NT2/D1 (cell line): ENCODE measurements around the gene RPL12.

Experiments
- DNase-seq: peaks from one replicate; pipeline ENCODE4 v3.0.0-alpha.2; 2011; ENCODE audit warnings: low read depth, low spot score
- H3K27me3 ChIP-seq: 2 replicates; pipeline ENCODE4 v1.6.0; 2011; ENCODE audit warnings: mild to moderate bottlenecking; ENCODE audit not compliant: insufficient read length, insufficient read depth
- H3K36me3 ChIP-seq: 2 replicates; pipeline ENCODE4 v1.6.1; 2011; ENCODE audit warnings: mild to moderate bottlenecking, low read length, mixed read lengths; ENCODE audit not compliant: insufficient read depth, insufficient read length
- H3K4me1 ChIP-seq: 2 replicates; pipeline ENCODE4 v1.5.1; 2011; ENCODE audit not compliant: insufficient read depth, insufficient read length
- H3K4me3 ChIP-seq: 2 replicates; pipeline ENCODE4 v1.5.1; 2011; ENCODE audit warnings: low read depth; ENCODE audit not compliant: insufficient read length
- H3K9ac ChIP-seq: 2 replicates; pipeline ENCODE4 v1.6.0; 2011; ENCODE audit warnings: low read depth; ENCODE audit not compliant: insufficient read length
- H3K9me3 ChIP-seq: 2 replicates; pipeline ENCODE4 v1.5.1; 2011; ENCODE audit warnings: mild to moderate bottlenecking, low read length; ENCODE audit not compliant: insufficient read depth
- SUZ12 ChIP-seq: IDR thresholded peaks from 2 replicates; pipeline ENCODE4 v1.6.1; 2011; ENCODE audit not compliant: insufficient read length, insufficient read depth; ENCODE audit errors: extremely low read depth
- YY1 ChIP-seq: IDR thresholded peaks from 2 replicates; pipeline ENCODE4 v1.6.1; 2011; ENCODE audit not compliant: insufficient read length, insufficient read depth
- ZNF274 ChIP-seq: IDR thresholded peaks from 2 replicates; pipeline ENCODE4 v1.6.1; 2011; ENCODE audit warnings: mild to moderate bottlenecking, low read depth, low read length

RPL12 gene

GRCh38 chr9:127485995-127486394 lies 34.8 kb upstream of the RPL12 start:
- Histone ChIP-seq H3K4me1 (peaks cover 10% of the 10 kb centered on the region), H3K36me3 (peaks cover 60% of the 10 kb centered on the region), H3K4me3 (no peak overlapping the region), H3K9me3 (no peaks in the 10 kb centered on the region), H3K9ac (no peak overlapping the region), H3K27me3 (no peaks in the 10 kb centered on the region)
- DNase-seq = no peak
- TF ChIP-seq ZNF274 = no peak
- no peak for TF ChIP-seq SUZ12
- TF ChIP-seq YY1 = no peak

GRCh38 chr9:127482662-127483061 lies 31.5 kb upstream of the RPL12 start:
- H3K9ac ChIP-seq = no peak overlapping the region
- H3K4me3 ChIP-seq = no peak overlapping the region
- no peak for DNase-seq
- no peaks in the 10 kb centered on the region for H3K27me3 ChIP-seq
- H3K9me3 ChIP-seq = no peaks in the 10 kb centered on the region
- TF ChIP-seq YY1 (no peak), SUZ12 (no peak), ZNF274 (no peak)
- H3K4me1 ChIP-seq = no peaks in the 10 kb centered on the region
- peaks cover 76% of the 10 kb centered on the region for H3K36me3 ChIP-seq

- TF ChIP-seq YY1 (no peak), SUZ12 (no peak), ZNF274 (no peak)
- Histone ChIP-seq H3K27me3 (no peaks in the 10 kb centered on the region), H3K4me3 (no peak overlapping the region), H3K9ac (no peak overlapping the region), H3K4me1 (no peaks in the 10 kb centered on the region), H3K9me3 (no peaks in the 10 kb centered on the region), H3K36me3 (peaks cover 60% of the 10 kb centered on the region)
- no peak for DNase-seq
Observed at GRCh38 chr9:127479507-127480081, 28.4 kb upstream of the RPL12 start.

GRCh38 chr9:127474592-127474991 lies 23.4 kb upstream of the RPL12 start:
- Histone ChIP-seq H3K9ac (no peak overlapping the region), H3K4me3 (no peak overlapping the region), H3K27me3 (no peaks in the 10 kb centered on the region), H3K4me1 (no peaks in the 10 kb centered on the region), H3K36me3 (peaks cover 35% of the 10 kb centered on the region), H3K9me3 (no peaks in the 10 kb centered on the region)
- TF ChIP-seq YY1 (no peak), SUZ12 (no peak), ZNF274 (no peak)
- DNase-seq = no peak

- H3K36me3 ChIP-seq = peaks cover 28% of the 10 kb centered on the region
- H3K27me3 ChIP-seq = no peaks in the 10 kb centered on the region
- TF ChIP-seq ZNF274 = no peak
- no peak for TF ChIP-seq SUZ12
- TF ChIP-seq YY1 = no peak
- no peaks in the 10 kb centered on the region for H3K4me1 ChIP-seq
- no peak overlapping the region for H3K9ac ChIP-seq
- H3K9me3 ChIP-seq = no peaks in the 10 kb centered on the region
- no peak overlapping the region for H3K4me3 ChIP-seq
- no peak for DNase-seq
Observed at GRCh38 chr9:127473932-127474331, 22.7 kb upstream of the RPL12 start.

- TF ChIP-seq ZNF274 = no peak
- TF ChIP-seq SUZ12 = no peak
- TF ChIP-seq YY1 = no peak
- H3K36me3 ChIP-seq = peaks cover 24% of the 10 kb centered on the region
- no peaks in the 10 kb centered on the region for H3K9me3 ChIP-seq
- no peak for DNase-seq
- no peak overlapping the region for H3K9ac ChIP-seq
- H3K27me3 ChIP-seq = no peaks in the 10 kb centered on the region
- H3K4me1 ChIP-seq = no peaks in the 10 kb centered on the region
- no peak overlapping the region for H3K4me3 ChIP-seq
Observed at GRCh38 chr9:127473501-127473900, 22.3 kb upstream of the RPL12 start.

GRCh38 chr9:127470662-127471061 lies 19.5 kb upstream of the RPL12 start:
- TF ChIP-seq YY1 (no peak), ZNF274 (no peak), SUZ12 (no peak)
- Histone ChIP-seq H3K36me3 (peaks cover 33% of the 10 kb centered on the region), H3K4me3 (no peak overlapping the region), H3K4me1 (no peaks in the 10 kb centered on the region), H3K9ac (no peak overlapping the region), H3K9me3 (no peaks in the 10 kb centered on the region), H3K27me3 (no peaks in the 10 kb centered on the region)
- DNase-seq = no peak
